Esophagus mucosa (tissue), 1 donor: ENCODE results near the gene L3MBTL2. TPM values are rescaled to one million over a fixed set of nuclear protein-coding genes. Genes with fewer than 3 reads are reported as not detected.
"Not testable (repeated sequence)": the region's sequence is repeated elsewhere in the genome, so short reads cannot be mapped to it uniquely, and the experiment has no call there.

Experiments
- ATAC-seq: fragments of 200-7000 bp; cut with Tn5 transposase; one replicate; pipeline ENCODE4 v1.9.1; 2020
- total RNA-seq: library from RNA; stranded (reverse); gene quantifications from one replicate; pipeline ENCODE4 v1.2.4, GENCODE V29; 2023
- donor health status: DM: yes; HTN: yes; CAD: no.

The L3MBTL2 gene
- 13.2 TPM for total RNA-seq

DNA sequence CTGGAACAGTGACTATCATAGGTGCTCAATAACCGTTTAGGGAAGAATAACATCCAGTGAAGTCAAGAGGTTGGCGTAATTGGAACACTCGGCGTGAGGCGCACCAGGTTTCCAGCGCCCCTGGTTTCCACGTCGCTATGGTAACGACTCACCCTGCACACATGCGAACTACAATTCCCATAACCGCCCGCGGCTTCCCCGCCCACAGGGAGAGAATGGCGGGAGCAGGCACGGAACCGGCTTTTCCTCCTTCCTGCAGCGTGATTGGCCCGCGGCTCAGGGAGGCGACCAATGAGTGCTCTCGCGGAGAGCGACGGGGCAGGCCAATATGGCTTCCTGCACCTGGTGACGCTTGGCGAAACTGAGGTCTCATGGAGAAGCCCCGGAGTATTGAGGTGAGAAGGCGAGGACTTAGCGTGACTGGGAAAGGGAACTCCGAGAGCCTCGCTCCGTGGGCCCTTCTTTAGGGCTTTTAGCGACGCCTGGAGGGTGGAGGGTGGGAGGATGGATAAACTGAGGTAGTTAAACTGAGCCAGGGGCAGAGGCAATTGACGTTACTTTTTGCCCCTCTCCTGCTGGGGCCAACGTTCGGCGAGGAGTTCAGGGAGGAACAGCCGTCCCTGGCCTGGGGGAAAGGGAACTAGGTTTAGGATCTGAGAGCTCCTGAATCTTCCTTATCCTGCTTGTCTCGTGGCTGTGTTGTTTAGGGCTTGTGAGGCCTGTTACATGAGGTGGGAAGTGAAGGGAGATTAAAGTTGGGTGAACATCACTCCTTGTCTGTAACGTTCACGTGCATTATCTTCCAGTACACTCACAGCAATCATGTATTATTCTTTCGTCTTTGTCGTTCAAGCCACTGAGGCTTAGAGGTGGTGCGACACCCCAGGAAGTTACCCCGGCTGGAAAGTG, at the start of gene L3MBTL2:
L3MBTL2 (plus strand) TSS at position 321 of the 909 bp plus-strand sequence; CDS start at position 372, 51 bp downstream.
- ATAC-seq: peak; percentile 98

DNA sequence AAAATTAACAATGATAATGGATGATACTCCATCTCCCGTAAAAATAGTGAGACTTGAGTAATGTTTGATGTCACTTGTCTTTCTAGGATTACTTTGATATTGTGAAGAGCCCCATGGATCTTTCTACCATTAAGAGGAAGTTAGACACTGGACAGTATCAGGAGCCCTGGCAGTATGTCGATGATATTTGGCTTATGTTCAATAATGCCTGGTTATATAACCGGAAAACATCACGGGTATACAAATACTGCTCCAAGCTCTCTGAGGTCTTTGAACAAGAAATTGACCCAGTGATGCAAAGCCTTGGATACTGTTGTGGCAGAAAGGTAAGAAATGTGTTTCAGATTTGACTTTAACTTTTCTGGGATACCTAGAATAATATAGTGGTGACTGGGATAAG, 48.0 kb upstream of the L3MBTL2 start:
- ATAC-seq: no peak

DNA sequence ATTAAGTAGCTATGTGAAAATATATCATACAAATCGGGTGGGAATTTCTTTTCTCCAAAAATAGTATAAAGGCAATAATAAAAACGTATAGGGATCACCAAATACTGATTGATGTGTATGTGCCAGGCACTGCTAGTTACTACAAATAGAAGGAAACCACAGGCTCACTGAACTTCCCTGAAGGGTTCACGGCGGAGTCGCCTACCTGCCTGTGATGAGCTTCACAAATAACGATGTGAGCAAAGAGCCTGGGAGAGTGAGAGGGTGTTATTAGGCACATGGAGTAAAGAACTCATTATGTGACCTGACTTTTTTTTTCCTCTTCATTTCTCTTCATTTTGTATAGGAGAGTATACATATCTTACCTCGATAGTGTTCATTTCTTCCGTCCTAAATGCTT, 36.0 kb upstream of the L3MBTL2 start:
- no peak for ATAC-seq

DNA sequence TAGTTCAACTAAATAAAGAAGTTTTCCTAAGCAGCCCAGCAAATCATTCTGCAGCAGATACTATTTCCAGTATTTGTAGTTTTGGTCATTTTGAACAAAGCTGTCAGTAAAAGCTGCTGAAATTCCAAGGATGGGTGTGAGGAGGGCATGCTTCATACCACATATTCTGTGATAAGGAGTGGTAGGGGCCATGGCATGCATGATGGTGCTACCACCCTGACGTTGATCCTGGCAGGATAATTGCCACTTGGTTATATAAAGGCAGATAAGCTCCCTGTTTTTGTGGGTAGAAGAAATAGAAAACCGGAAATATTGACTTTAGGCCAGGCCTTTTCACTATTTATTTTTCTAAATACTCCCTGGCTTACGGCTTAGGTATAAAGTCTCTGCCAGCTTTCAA, 33.1 kb upstream of the L3MBTL2 start:
- ATAC-seq: no peak

DNA sequence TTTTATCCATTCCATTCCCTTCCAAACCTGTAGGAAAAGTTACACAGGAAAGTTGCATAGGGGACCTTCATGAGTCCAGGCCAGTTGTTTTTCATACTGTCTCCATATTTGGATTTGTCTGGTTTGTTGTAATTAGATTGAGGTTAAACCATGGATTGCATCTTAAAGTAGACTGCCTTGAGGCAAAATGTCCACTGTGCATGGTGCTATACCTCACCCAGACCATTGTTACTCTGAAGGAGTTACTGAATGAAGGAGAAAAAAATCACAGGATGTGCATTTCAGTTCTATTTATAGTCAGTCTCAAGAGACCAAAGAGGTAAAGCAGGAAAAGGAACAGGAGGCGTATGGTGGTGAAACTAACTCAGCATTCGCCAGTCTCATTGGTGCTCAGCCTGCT, 29.6 kb upstream of the L3MBTL2 start:
- no peak for ATAC-seq

DNA sequence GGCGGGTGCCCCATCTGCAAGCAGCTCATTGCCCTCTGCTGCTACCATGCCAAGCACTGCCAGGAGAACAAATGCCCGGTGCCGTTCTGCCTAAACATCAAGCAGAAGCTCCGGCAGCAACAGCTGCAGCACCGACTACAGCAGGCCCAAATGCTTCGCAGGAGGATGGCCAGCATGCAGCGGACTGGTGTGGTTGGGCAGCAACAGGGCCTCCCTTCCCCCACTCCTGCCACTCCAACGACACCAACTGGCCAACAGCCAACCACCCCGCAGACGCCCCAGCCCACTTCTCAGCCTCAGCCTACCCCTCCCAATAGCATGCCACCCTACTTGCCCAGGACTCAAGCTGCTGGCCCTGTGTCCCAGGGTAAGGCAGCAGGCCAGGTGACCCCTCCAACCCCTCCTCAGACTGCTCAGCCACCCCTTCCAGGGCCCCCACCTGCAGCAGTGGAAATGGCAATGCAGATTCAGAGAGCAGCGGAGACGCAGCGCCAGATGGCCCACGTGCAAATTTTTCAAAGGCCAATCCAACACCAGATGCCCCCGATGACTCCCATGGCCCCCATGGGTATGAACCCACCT, 28.0 kb upstream of the L3MBTL2 start:
- peak; percentile 10 for ATAC-seq

DNA sequence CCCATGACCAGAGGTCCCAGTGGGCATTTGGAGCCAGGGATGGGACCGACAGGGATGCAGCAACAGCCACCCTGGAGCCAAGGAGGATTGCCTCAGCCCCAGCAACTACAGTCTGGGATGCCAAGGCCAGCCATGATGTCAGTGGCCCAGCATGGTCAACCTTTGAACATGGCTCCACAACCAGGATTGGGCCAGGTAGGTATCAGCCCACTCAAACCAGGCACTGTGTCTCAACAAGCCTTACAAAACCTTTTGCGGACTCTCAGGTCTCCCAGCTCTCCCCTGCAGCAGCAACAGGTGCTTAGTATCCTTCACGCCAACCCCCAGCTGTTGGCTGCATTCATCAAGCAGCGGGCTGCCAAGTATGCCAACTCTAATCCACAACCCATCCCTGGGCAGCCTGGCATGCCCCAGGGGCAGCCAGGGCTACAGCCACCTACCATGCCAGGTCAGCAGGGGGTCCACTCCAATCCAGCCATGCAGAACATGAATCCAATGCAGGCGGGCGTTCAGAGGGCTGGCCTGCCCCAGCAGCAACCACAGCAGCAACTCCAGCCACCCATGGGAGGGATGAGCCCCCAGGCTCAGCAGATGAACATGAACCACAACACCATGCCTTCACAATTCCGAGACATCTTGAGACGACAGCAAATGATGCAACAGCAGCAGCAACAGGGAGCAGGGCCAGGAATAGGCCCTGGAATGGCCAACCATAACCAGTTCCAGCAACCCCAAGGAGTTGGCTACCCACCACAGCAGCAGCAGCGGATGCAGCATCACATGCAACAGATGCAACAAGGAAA, 27.3 kb upstream of the L3MBTL2 start:
- ATAC-seq: no peak

DNA sequence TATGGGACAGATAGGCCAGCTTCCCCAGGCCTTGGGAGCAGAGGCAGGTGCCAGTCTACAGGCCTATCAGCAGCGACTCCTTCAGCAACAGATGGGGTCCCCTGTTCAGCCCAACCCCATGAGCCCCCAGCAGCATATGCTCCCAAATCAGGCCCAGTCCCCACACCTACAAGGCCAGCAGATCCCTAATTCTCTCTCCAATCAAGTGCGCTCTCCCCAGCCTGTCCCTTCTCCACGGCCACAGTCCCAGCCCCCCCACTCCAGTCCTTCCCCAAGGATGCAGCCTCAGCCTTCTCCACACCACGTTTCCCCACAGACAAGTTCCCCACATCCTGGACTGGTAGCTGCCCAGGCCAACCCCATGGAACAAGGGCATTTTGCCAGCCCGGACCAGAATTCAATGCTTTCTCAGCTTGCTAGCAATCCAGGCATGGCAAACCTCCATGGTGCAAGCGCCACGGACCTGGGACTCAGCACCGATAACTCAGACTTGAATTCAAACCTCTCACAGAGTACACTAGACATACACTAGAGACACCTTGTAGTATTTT, 26.6 kb upstream of the L3MBTL2 start:
- no peak for ATAC-seq

DNA sequence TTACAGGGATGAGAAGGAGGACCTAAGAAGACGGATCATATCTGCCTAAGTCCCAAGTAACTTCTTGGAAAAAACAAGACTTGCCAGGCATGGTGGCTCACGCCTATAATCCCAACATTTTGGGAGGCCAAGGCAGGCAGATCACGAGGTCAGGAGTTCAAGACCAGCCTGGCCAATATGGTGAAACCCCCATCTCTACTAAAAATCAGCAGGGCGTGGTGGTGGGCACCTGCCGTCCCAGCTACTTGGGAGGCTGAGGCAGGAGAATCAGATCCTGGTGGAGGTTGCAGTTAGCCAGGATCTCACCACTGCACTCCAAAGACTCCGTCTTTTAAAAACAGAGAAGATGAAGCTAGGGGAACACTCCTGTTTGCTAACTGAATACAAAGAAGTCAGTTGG, 24.8 kb upstream of the L3MBTL2 start:
- ATAC-seq: not testable (repeated sequence)

DNA sequence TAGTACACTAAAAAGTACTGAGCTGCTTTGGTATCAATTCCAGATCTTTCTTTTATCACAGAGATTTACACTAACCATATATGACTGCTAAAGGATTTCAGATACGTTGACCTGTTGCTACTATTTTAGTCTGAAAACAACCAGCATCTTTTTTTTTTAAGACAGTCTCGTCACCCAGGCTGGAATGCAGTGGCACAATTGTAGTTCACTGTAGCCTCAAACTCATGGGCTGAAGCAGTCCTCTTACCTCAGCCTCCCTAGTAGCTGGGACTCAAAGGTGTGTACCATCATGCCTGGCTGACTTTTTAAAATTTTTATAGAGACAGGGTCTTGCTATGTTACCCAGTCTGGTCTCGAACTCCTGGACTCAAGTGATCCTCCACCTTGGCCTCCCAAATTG, 24.2 kb upstream of the L3MBTL2 start:
- ATAC-seq: no peak

DNA sequence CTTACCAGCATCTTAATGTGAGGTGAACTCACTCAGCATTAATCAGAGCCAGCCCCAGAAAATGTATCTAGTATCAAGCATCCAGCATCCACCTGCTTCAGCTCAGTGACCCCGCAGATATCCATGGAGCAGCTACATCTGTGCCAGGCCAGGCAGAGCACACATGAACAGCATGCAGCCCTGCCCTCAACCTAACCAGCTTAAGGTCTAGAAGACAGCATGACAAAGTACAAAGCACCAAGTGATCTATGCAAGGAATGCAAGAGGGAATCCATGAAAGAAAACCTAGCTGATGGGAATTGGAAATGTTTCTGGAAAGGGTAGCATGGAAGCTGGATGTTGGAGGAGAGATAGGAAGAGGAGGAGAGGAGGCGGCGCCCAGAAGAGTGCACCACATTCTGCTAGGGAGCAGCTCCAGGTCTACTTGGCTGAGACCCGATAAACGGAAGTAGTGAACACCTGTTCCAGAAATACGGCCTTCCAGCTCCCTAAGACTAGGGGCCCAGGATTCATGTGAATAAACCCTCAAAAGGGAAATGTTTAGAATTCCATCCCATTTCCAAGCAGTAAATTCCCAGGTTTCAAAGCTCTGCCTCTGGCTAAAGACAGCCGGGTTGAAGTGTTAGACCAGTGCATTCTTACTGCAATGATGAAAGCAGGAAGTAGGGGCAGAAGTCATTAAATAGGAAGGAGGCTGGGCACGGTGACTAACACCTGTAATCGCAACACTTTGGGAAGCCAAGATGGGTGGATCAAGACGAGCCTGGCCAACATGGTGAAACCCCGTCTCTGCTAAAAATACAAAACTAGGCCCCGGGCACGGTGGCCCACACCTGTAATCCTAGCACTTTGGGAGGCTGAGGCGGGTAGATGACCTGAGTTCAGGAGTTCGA, 23.5 kb upstream of the L3MBTL2 start:
- ATAC-seq: peak; percentile 83

DNA sequence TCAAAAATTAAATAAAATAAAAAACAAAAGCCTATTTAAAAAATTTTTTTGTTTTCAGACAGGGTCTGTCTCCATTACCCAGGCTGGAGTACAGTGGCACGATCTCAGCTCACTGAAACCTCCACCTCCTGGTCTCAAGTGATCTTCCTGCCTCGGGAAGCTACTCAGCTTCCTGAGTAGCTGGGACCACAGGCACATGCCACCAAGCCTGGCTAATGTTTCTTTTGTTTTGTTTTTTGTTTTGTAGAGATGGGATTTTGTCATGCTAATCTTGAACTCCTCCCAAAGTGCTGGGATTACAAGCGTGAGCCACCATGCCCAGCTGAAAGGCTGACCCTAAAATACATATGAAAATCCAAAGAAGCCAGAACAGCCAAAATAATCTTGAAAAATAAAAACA, 20.4 kb upstream of the L3MBTL2 start:
- no peak for ATAC-seq

DNA sequence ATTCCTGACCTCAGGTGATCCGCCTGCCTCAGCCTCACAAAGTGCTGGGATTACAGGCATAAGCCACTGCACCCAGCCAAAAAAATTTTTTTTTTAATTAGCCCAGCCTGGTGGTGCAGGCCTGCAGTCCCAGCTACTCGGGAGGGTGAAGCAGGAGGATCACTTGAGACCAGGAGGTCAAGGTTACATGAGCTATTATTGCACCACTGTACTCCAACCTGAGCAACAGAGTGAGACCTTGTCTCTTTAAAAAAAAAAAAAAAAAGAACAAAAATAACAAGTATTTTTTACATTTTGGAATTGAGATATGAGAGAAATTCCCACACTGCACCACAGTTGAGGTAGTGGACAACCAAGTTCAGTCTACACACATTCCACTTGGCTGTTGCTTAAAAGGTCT, 13.6 kb upstream of the L3MBTL2 start:
- ATAC-seq: no peak

DNA sequence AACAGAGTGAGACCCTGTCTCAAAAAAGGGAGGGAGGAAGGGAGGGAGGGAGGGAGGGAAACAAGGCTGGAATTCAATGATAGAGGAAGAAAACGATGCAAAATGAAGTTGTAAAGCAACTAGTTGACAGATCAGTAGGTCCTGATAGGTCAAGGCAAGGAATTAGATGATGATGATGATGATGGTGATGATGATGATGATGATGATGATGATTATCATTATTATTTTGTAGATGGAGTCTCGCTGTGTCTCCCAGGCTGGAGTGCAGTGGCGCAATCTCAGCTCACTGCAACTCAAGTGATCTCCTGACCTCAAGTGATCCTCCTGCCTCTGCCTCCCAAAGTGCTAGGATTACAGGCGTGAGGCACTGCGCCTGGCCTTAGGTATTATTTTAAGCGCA, 11.3 kb upstream of the L3MBTL2 start:
- ATAC-seq: no peak

DNA sequence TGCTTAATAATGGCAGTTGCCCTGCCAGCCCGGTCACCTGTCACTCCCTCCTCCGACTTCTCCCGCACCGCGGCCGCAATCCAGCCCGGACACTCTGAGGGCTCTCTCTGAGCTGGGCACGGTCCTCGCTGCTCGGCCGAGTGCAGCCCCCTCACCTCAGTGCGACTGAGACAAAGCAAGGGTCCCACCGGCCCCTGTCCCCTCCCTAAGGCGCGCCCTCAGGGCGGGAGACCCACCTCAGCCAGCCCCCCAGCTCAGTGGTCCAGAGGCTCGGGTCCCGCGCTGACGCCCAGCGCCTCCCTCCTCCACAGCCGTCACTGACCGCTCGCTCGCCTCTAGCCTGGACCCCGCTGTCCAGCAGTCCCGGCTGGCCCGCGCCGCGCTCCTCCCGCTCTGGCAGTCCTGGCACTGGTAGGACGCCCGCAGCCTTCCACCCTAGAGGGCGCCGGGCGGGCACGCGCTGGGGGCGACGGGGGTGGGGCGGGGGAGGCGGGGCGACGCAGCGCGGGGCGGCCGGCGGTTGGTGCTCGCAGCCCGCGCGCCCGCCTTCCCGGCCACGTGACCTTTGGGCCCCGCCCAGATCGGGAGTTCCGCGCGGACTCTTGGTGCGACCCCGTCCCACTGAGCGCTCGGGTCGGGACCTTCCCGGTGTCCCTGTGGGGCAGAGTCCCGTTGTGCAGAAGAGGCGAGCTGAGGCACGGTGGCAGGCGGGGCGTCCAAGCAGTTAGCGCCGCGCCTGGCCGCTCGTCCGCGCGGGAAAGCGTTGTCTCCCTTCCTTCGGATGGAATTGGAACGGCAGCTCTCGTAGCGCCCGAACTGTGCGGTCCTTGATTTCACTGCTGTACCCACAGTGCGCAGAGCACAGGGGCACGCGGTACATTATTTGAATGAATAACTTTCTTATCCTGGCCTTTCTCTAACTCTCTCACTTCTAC, 7.8 kb upstream of the L3MBTL2 start:
- peak; percentile 81 for ATAC-seq

DNA sequence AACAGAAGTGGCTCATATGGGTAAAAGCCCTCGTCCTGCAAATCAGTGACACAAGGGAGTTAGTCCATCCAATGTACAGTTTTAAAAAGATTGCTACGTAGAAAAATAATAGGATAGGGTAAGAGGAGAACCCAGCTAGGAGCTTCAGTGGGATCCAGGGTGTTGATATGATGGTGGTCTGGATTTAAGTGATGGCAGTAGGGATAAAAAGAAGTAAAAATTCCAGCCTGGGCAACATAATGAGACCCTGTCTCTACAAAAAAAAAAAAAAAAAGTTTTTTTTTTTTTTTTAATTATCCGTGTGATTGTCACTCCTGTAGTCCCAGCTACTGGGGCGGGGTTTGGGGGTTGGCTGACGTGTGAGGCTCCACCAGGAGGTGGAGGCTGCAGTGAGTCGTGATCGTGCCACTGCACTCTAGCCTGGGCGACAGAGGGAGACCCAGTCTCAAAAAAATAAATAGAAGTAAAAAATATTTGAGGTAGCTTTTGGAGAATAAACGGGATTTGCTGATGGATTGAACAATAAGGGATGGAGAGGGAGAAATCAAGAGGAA, 7.0 kb upstream of the L3MBTL2 start:
- no peak for ATAC-seq

DNA sequence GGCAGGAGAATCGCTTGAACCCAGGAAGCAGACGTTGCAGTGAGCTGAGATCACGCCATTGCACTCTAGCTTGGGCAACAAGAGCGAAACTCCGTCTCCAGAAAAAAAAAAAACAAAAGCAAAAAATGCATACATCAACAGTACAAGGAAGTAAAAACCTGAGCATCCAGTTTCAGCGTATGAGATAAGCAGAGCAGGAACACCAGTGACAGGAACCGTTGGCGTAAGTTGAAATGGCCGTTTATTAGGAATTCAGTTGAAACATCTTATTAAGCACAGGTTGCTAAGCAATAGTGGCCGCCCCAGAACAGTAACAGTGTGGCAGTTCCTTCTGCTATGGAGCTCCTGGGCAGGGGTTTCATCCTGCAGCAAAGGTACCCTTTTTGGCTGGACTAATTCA, 4.0 kb upstream of the L3MBTL2 start:
- no peak for ATAC-seq

DNA sequence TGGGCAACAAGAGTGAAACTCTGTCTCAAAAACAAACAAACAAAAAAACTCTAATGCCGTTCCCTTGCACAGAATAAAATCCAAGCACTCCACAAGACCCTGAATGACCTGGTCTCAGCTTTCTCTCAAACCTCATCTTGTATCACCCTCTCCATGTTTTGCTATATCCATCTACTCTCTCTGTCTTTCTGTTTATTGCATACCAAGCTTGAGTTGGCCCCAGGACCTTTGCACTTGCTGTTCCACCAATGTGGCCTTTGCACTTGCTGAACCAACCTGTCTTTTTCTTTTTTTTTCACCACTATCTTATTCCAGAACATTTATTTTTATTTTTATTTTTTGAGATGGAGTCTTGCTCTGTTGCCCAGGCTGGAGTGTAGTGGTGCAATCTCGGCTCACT, 2.0 kb upstream of the L3MBTL2 start:
- ATAC-seq: no peak

DNA sequence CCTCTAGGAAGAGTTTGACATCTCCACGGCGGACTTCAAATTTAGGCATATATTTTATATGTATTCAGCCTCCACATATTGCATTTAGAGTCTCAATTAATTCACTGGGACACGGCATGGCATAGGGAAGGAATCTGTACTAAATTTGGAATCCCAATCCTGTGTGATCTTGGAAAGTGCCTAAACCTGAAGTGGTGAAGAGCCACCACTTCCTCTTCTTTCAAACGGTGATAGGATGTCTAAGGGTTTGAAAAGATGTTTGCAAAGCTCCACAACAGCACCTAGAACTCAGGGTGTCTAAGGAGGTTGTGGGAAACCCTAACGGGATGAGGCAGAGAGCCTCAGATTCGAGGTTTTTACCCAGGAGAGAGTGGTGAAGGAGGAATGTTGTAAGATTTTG, 1.0 kb upstream of the L3MBTL2 start:
- no peak for ATAC-seq

DNA sequence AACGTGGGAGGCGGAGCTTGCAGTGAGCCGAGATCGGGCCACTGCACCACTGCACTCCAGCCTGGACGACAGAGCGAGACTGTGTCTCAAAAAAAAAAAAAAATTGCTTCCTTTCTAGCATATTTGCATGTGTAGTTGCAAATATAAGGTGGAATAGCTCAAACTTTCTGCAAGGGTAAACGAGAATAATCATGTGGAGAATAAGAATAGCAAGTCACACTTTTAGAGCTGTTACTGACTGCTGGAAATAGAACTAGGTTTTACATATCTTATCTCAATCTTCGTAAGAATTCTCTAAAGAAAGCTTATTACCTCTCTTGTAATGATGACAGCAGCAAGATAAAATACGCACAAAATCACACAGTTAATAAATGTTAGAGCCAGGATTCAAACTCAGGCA, 1.6 kb downstream of the L3MBTL2 start:
- no peak for ATAC-seq

DNA sequence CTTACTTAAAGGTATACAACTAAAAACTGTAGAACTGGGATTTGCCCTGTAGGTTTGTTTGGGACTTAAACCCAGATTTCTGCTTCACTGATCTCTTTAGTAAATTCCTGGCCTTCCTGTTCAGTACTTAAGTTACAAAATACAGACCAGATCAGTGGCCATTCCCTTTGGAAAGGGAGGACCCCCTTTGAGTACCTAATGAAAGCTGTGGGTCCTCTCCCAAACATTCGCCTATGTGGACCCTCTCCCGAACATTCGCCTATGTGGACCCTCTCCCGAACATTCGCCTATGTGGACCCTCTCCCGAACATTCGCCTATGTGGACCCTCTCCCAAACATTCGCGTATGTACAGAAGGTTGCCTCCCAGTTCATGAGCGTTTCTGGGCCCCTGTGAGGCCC, 10.3 kb downstream of the L3MBTL2 start:
- ATAC-seq: no peak
